ENCODE data around the gene SCAF11.

The SCAF11 gene

GRCh38 chr12:45878630-45879255, 111.6 kb downstream of the SCAF11 start:
- Histone ChIP-seq H2AFZ (ENCODE audit: low read depth, low read length, severe bottlenecking) (no peak overlapping the region), H3K4me3 (ENCODE audit: insufficient read depth, low read length, poor library complexity, severe bottlenecking) (no peak overlapping the region), H3K9ac (ENCODE audit: low read length) (no peak overlapping the region), H3K9me3 (ENCODE audit: insufficient read depth, low read length) (no peaks in the 10 kb centered on the region), H3K27ac (ENCODE audit: low read depth, low read length) (no peak overlapping the region), H3K4me2 (ENCODE audit: low read depth, low read length, poor library complexity, severe bottlenecking) (no peak overlapping the region), H3F3A (ENCODE audit: insufficient read depth) (no peaks in the 10 kb centered on the region), H3K9me2 (replicated peaks; ENCODE audit: insufficient read depth, low read length) (no peaks in the 10 kb centered on the region), H3K79me2 (ENCODE audit: insufficient read depth, low read length) (no peaks in the 10 kb centered on the region), H3K36me3 (ENCODE audit: low read length) (peaks cover 11% of the 10 kb centered on the region), H4K20me1 (ENCODE audit: low read depth, low read length) (no peaks in the 10 kb centered on the region), H3K27me3 (ENCODE audit: low read length) (no peaks in the 10 kb centered on the region)
- no peak for TF ChIP-seq CTCF (IDR thresholded peaks at IDR 0.05; ENCODE audit: insufficient read depth, low read length, poor library complexity, severe bottlenecking)
- no peak for TF ChIP-seq EZH2phosphoT487 (conservative IDR thresholded peaks at IDR 0.05; ENCODE audit: low read length)

- H3K4me3 ChIP-seq (ENCODE audit: insufficient read depth, low read length, poor library complexity, severe bottlenecking) = no peak overlapping the region
- no peaks in the 10 kb centered on the region for H3K9me2 ChIP-seq (replicated peaks; ENCODE audit: insufficient read depth, low read length)
- H3K36me3 ChIP-seq (ENCODE audit: low read length) = peaks cover 16% of the 10 kb centered on the region
- no peaks in the 10 kb centered on the region for H3K79me2 ChIP-seq (ENCODE audit: insufficient read depth, low read length)
- no peak overlapping the region for H3K4me2 ChIP-seq (ENCODE audit: low read depth, low read length, poor library complexity, severe bottlenecking)
- no peaks in the 10 kb centered on the region for H3K9me3 ChIP-seq (ENCODE audit: insufficient read depth, low read length)
- no peaks in the 10 kb centered on the region for H4K20me1 ChIP-seq (ENCODE audit: low read depth, low read length)
- H3F3A ChIP-seq (ENCODE audit: insufficient read depth) = no peaks in the 10 kb centered on the region
- H3K9ac ChIP-seq (ENCODE audit: low read length) = no peak overlapping the region
- H3K27ac ChIP-seq (ENCODE audit: low read depth, low read length) = no peak overlapping the region
- no peaks in the 10 kb centered on the region for H3K27me3 ChIP-seq (ENCODE audit: low read length)
- TF ChIP-seq CTCF (IDR thresholded peaks at IDR 0.05; ENCODE audit: insufficient read depth, low read length, poor library complexity, severe bottlenecking) (no peak), EZH2phosphoT487 (conservative IDR thresholded peaks at IDR 0.05; ENCODE audit: low read length) (no peak)
- H2AFZ ChIP-seq (ENCODE audit: low read depth, low read length, severe bottlenecking) = no peak overlapping the region
Observed at GRCh38 chr12:45877069-45877468, 113.3 kb downstream of the SCAF11 start.

- Histone ChIP-seq H2AFZ (ENCODE audit: low read depth, low read length, severe bottlenecking) (no peak overlapping the region), H3K36me3 (ENCODE audit: low read length) (peaks cover 11% of the 10 kb centered on the region)
Observed at GRCh38 chr12:45872446-45872845, 117.9 kb downstream of the SCAF11 start.

More at GRCh38 chr12:45872446-45872845, 117.9 kb downstream of the SCAF11 start:
- H3K9me3 ChIP-seq (ENCODE audit: insufficient read depth, low read length) = no peaks in the 10 kb centered on the region
- H3K4me2 ChIP-seq (ENCODE audit: low read depth, low read length, poor library complexity, severe bottlenecking) = no peak overlapping the region
- no peak overlapping the region for H3K9ac ChIP-seq (ENCODE audit: low read length)
- H4K20me1 ChIP-seq (ENCODE audit: low read depth, low read length) = no peaks in the 10 kb centered on the region
- no peak overlapping the region for H3K4me3 ChIP-seq (ENCODE audit: insufficient read depth, low read length, poor library complexity, severe bottlenecking)
- no peaks in the 10 kb centered on the region for H3K9me2 ChIP-seq (replicated peaks; ENCODE audit: insufficient read depth, low read length)
- TF ChIP-seq CTCF (IDR thresholded peaks at IDR 0.05; ENCODE audit: insufficient read depth, low read length, poor library complexity, severe bottlenecking) (no peak), EZH2phosphoT487 (conservative IDR thresholded peaks at IDR 0.05; ENCODE audit: low read length) (no peak)
- H3F3A ChIP-seq (ENCODE audit: insufficient read depth) = no peaks in the 10 kb centered on the region
- no peaks in the 10 kb centered on the region for H3K79me2 ChIP-seq (ENCODE audit: insufficient read depth, low read length)
- no peak overlapping the region for H3K27ac ChIP-seq (ENCODE audit: low read depth, low read length)
- no peaks in the 10 kb centered on the region for H3K27me3 ChIP-seq (ENCODE audit: low read length)

Data from SU-DHL-6 (cell line).